Naive thymus-derived CD4-positive, alpha-beta T cell (primary cell): ENCODE measurements around the gene IPO13. TPM values are rescaled to one million over a fixed set of nuclear protein-coding genes. Genes with fewer than 3 reads are reported as not detected.

Experiments used
- ATAC-seq: fragments of 150-1000 bp; cut with Tn5 transposase; 2 replicates; pipeline ENCODE4 v1.10.0; 2021; ENCODE audit warnings: mild to moderate bottlenecking, moderate library complexity
- CTCF ChIA-PET: fragments of 350-600 bp; sonication (Branson Sonifier 250); formaldehyde crosslinking; loops from one replicate; lab custom pipeline; 2021; ENCODE audit warnings: antibody characterized with exemption; lab: Charles Lee
- POLR2A ChIA-PET: fragments of 350-600 bp; sonication (Branson Sonifier 250); formaldehyde crosslinking; loops from one replicate; lab custom pipeline; 2021; ENCODE audit warnings: antibody characterized with exemption, inconsistent platforms; lab: Charles Lee
- DNase-seq, 9 donors: peaks; one replicate each; pipeline versions ENCODE4 v3.0.0 to v3.0.0-alpha.2; 2020 to 2022; ENCODE audit warnings: mixed read lengths in 1 of 9
- H3K27ac ChIP-seq: one replicate; pipeline ENCODE4 v1.7.0; 2013; ENCODE audit warnings: mild to moderate bottlenecking, low read depth, low read length, moderate library complexity
- H3K27me3 ChIP-seq, 2 donors: one replicate each; pipeline ENCODE4 v1.7.0; 2013; ENCODE audit warnings: low read length in 2 of 2, mild to moderate bottlenecking in 2 of 2, moderate library complexity in 2 of 2; ENCODE audit not compliant: control insufficient read depth in 2 of 2, insufficient read depth in 2 of 2
- H3K36me3 ChIP-seq, 3 experiments: 1 replicate in 2 of 3; 2 replicates in 1 of 3; pipeline ENCODE4 v1.7.0; 2013; ENCODE audit warnings: low read length in 3 of 3, mild to moderate bottlenecking in 3 of 3, moderate library complexity in 1 of 3; ENCODE audit not compliant: insufficient read depth in 3 of 3, control insufficient read depth in 2 of 3
- H3K4me1 ChIP-seq, 2 donors: one replicate each; pipeline ENCODE4 v1.7.0; 2013; ENCODE audit warnings: low read length in 2 of 2, mild to moderate bottlenecking in 2 of 2, moderate library complexity in 1 of 2; ENCODE audit not compliant: control insufficient read depth in 2 of 2, insufficient read depth in 2 of 2
- H3K4me3 ChIP-seq: 2 replicates; pipeline ENCODE4 v1.7.0; 2013; ENCODE audit warnings: mild to moderate bottlenecking, low read length
- H3K9me3 ChIP-seq, 3 experiments: 1 replicate in 2 of 3; 2 replicates in 1 of 3; pipeline ENCODE4 v1.7.0; 2013; ENCODE audit warnings: low read length in 3 of 3; ENCODE audit not compliant: control insufficient read depth in 2 of 3
- H3K27ac Mint-ChIP-seq, 9 donors: one replicate each; pipeline ENCODE4 v1.8.0; 2020 to 2022; ENCODE audit warnings: mixed read lengths in 9 of 9, mild to moderate bottlenecking in 8 of 9, moderate library complexity in 5 of 9, inconsistent platforms in 2 of 9
- H3K27me3 Mint-ChIP-seq, 5 donors: one replicate each; pipeline ENCODE4 v1.8.0; 2021 to 2022; ENCODE audit warnings: mixed read lengths in 5 of 5, mild to moderate bottlenecking in 1 of 5
- H3K36me3 Mint-ChIP-seq, 5 donors: one replicate each; pipeline ENCODE4 v1.8.0; 2020 to 2022; ENCODE audit warnings: mixed read lengths in 5 of 5, mild to moderate bottlenecking in 3 of 5, inconsistent platforms in 1 of 5
- H3K4me1 Mint-ChIP-seq, 7 donors: one replicate each; pipeline ENCODE4 v1.8.0; 2020 to 2022; ENCODE audit warnings: mixed read lengths in 7 of 7, mild to moderate bottlenecking in 3 of 7, inconsistent platforms in 1 of 7
- H3K4me3 Mint-ChIP-seq, 10 donors: one replicate each; pipeline ENCODE4 v1.8.0; 2020 to 2022; ENCODE audit warnings: mild to moderate bottlenecking in 10 of 10, mixed read lengths in 10 of 10, moderate library complexity in 6 of 10, inconsistent platforms in 2 of 10
- H3K9me3 Mint-ChIP-seq, 11 donors: one replicate each; pipeline ENCODE4 v1.8.0; 2020 to 2022; ENCODE audit warnings: mixed read lengths in 11 of 11, mild to moderate bottlenecking in 4 of 11, inconsistent platforms in 1 of 11, moderate library complexity in 1 of 11
- intact Hi-C, 2 donors: fragments of 100-400 bp; cut with micrococcal nuclease; formaldehyde crosslinking; loops; one replicate each; pipeline ENCODE4 v1.15.1; 2023
- polyA plus RNA-seq, 2 donors: library from polyadenylated mRNA; unstranded; fragments of 300-500 nt; fragmentation: Illumina TruSeq; gene quantifications; one replicate each; pipeline ENCODE4 v1.2.3, GENCODE V29; 2021
- total RNA-seq, 6 experiments: library from RNA in 5 of 6; stranded (reverse) in 5 of 6; gene quantifications; 1 replicate in 5 of 6; 2 replicates in 1 of 6; pipeline ENCODE4 v1.2.3 and lab custom pipeline; 2021 to 2026

Gene IPO13
- total and polyA plus RNA-seq, 7 experiments from 2014 or later, result 10.1 to 32.3 (median 15.2) TPM

GRCh38 chr1:43973981-43974442 lies 27.3 kb downstream of the IPO13 start:
- H3K27ac ChIP-seq, result peak overlapping the region; percentile 91
- H3K4me3 ChIP-seq, result peak overlapping the region; percentile 93
- H3K36me3 ChIP-seq, result peaks cover 0 to 42% (median 11%) of the 10 kb centered on the region in 3 experiments
- no peak for DNase-seq
- no peaks in the 10 kb centered on the region for H3K9me3 ChIP-seq
- ChIA-PET POLR2A (interaction anchor here (0.6 to 3.8 kb wide), 2 partner anchors 27 to 1580 kb away, joined by 3 to 23 read pairs; partner anchors contain the start of gene IPO13), CTCF (interaction anchor here (0.6 kb wide), 1 partner anchor 66 kb away, joined by 4 read pairs; no protein-coding TSS in a partner anchor)
- ATAC-seq, result no peak
- Mint-ChIP-seq H3K27me3 (peaks cover 0 to 5% (median 0%) of the 10 kb centered on the region in 5 donors), H3K36me3 (peaks cover 12 to 24% (median 20%) of the 10 kb centered on the region in 5 donors), H3K9me3 (peaks cover 0 to 1% (median 0%) of the 10 kb centered on the region in 11 donors), H3K27ac (peak overlapping the region; percentile 90 to 99 (median 94)), H3K4me3 (peak overlapping the region; percentile 88 to 98 (median 94)), H3K4me1 (peaks cover 51 to 75% (median 64%) of the 10 kb centered on the region in 7 donors)
- peaks cover 28 to 32% of the 10 kb centered on the region in 2 donors for H3K4me1 ChIP-seq
- intact Hi-C loops, result loop anchor here (1.0 to 10.0 kb wide), 13 partner anchors 17 to 1711 kb away; partner anchors contain the start of genes CCDC24 (in 2 of the 2), IPO13 (in 2 of the 2), ST3GAL3 (in 2 of the 2) and C1orf50 (in 1 of the 2)
- H3K27me3 ChIP-seq, result no peaks in the 10 kb centered on the region

DNA sequence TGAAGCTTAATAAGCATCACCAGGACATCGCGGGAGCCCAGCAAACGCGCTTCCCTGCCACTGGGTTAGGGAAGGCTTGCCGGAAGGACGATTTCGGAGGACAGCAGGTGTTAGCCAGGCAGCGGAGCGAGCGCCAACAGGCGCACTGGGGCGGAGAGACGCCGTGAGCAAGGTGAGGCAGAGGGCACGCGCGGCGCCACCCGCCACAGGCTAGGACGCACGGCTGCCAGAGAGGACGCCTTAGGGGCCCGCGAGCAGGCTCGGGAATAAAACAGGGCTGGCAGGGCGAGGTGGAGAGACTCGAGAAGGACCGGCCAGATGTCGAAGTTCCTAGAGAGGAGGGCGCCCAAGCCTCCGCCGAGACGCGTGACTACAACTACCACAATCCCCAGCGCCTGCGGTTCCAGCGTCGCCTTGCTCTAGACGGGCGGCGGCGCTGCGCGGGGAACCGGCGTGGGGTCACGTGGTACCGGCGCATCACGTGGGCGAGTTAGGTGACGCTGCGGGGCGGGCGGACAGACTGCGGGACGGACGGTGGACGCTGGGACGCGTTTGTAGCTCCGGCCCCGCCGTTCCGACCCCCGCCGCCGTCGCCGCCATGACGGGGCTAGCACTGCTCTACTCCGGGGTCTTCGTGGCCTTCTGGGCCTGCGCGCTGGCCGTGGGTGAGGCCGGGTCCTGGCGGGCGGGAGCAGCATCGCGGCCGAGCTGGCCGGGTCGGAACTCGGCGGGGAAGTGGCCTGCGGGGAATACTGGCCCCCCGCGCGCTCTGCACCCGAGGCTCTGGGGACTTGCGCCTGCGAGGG lies 27.9 kb downstream of the IPO13 start, which contains the start of gene ATP6V0B:
TSS of gene ATP6V0B (plus strand) at position 518 of the 806 bp plus-strand sequence. CDS start at position 599, 81 bp downstream.
- no peaks in the 10 kb centered on the region for H3K9me3 ChIP-seq
- peak within 1 kb of the TSS; percentile 91 for H3K27ac ChIP-seq
- Mint-ChIP-seq H3K9me3 (peaks cover 0 to 1% (median 0%) of the 10 kb centered on the region in 11 donors), H3K27ac (peak within 1 kb of the TSS; percentile 90 to 99 (median 94)), H3K4me3 (peak within 1 kb of the TSS; percentile 88 to 98 (median 94)), H3K27me3 (peaks cover 0 to 5% (median 0%) of the 10 kb centered on the region in 5 donors), H3K4me1 (peaks cover 51 to 69% (median 58%) of the 10 kb centered on the region in 7 donors), H3K36me3 (peaks cover 12 to 24% (median 20%) of the 10 kb centered on the region in 5 donors)
- no peaks in the 10 kb centered on the region for H3K27me3 ChIP-seq
- intact Hi-C loops, result loop anchor here (1.0 to 10.0 kb wide), 14 partner anchors 16 to 1710 kb away; partner anchors contain the start of genes CCDC24 (in 2 of the 2), IPO13 (in 2 of the 2), ST3GAL3 (in 2 of the 2) and C1orf50 (in 1 of the 2)
- peaks cover 0 to 42% (median 11%) of the 10 kb centered on the region in 3 experiments for H3K36me3 ChIP-seq
- DNase-seq, result peak; percentile 83 to 98 (median 90)
- ATAC-seq, result peak; percentile 85
- H3K4me1 ChIP-seq, result peaks cover 27 to 29% of the 10 kb centered on the region in 2 donors
- ChIA-PET POLR2A (interaction anchor here (0.5 to 3.8 kb wide), 8 partner anchors 11 to 1580 kb away, joined by 3 to 23 read pairs (median 4); partner anchors contain the start of gene IPO13), CTCF (interaction anchor here (0.6 to 1.3 kb wide), 3 partner anchors 27 to 65 kb away, joined by 3 to 4 read pairs (median 4); no protein-coding TSS in a partner anchor)
- H3K4me3 ChIP-seq, result peak within 1 kb of the TSS; percentile 93

DNA sequence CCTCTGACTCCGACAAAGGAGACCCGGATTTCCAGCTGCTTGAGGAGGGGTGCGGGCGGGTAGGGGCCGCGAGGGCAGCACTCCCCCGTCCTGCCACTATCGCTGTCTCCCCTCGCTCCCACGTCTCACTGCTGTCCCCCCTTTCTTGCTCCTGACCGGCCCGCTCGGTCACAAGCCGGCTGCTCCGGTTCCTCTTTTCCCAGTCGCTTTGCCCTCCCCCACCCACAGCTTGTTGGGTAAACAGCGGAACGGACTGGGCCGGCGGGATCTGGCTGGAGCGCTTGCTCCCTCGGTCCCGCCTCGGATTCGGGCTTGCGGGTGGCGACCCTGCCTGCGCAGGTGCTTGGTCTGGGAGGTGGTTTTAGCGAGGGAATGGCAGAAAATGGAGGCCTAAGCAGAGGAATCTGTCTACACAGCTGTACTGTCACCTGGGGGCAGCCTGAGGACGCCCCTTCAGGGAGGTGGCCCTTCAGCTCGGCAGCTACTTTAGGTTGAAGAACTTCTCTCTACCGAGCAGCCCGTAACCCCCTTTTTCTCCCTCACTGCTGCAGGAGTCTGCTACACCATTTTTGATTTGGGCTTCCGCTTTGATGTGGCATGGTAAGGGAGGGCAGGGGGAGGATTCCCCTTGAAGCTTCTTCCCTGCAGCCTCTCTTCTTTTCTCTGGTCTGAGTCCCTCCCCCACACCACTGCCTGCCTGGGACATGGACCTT lies 28.7 kb downstream of the IPO13 start:
- Mint-ChIP-seq H3K4me3 (peak overlapping the region; percentile 88 to 98 (median 94)), H3K36me3 (peaks cover 12 to 22% (median 20%) of the 10 kb centered on the region in 5 donors), H3K4me1 (peaks cover 47 to 69% (median 57%) of the 10 kb centered on the region in 7 donors), H3K9me3 (peaks cover 0 to 1% (median 0%) of the 10 kb centered on the region in 11 donors), H3K27ac (peak overlapping the region; percentile 42 to 95 (median 87)), H3K27me3 (peaks cover 0 to 10% (median 2%) of the 10 kb centered on the region in 5 donors)
- Histone ChIP-seq H3K36me3 (peaks cover 0 to 42% (median 11%) of the 10 kb centered on the region in 3 experiments), H3K9me3 (no peaks in the 10 kb centered on the region), H3K4me3 (peak overlapping the region; percentile 93), H3K27me3 (peaks cover 0 to 5% of the 10 kb centered on the region in 2 donors), H3K27ac (peak overlapping the region; percentile 91), H3K4me1 (peaks cover 27 to 29% of the 10 kb centered on the region in 2 donors)
- ATAC-seq (peak; percentile 29), DNase-seq (peak in 8 of 9 donors; percentile 38 to 67 (median 61))
- intact Hi-C loops, result loop anchor here (2.0 to 10.0 kb wide), 7 partner anchors 15 to 1709 kb away; partner anchors contain the start of genes ST3GAL3 (in 2 of the 2), CCDC163 (in 1 of the 2), CCDC24 (in 1 of the 2) and ELOVL1 (in 1 of the 2)
- ChIA-PET POLR2A (interaction anchor here (0.5 to 3.8 kb wide), 8 partner anchors 11 to 71 kb away, joined by 3 to 23 read pairs (median 4); partner anchors contain the start of gene IPO13), CTCF (interaction anchor here (1.0 to 1.3 kb wide), 3 partner anchors 28 to 41 kb away, joined by 3 to 5 read pairs (median 4); no protein-coding TSS in a partner anchor)

DNA sequence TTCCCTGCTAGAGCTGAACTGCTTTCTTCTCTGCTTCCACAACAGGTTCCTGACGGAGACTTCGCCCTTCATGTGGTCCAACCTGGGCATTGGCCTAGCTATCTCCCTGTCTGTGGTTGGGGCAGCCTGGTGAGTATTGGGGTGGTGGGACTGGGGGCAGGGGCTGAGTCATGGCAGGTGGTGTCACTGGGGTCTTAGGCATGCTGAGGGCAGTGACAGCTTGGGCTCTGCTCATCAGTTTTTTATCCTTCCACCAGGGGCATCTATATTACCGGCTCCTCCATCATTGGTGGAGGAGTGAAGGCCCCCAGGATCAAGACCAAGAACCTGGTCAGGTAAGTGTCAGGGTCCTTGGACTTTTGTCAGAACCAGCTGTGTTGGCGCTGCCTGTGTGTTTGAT lies 29.3 kb downstream of the IPO13 start:
- H3K4me1 ChIP-seq, result peaks cover 21 to 23% of the 10 kb centered on the region in 2 donors
- peak overlapping the region; percentile 91 for H3K27ac ChIP-seq
- H3K36me3 Mint-ChIP-seq, result peaks cover 12 to 22% (median 20%) of the 10 kb centered on the region in 5 donors
- ATAC-seq (no peak), DNase-seq (no peak)
- peaks cover 0 to 42% (median 11%) of the 10 kb centered on the region in 3 experiments for H3K36me3 ChIP-seq
- peak overlapping the region; percentile 93 for H3K4me3 ChIP-seq
- H3K4me3 Mint-ChIP-seq, result peak overlapping the region; percentile 88 to 98 (median 94)
- H3K27me3 ChIP-seq, result peaks cover 0 to 7% of the 10 kb centered on the region in 2 donors
- intact Hi-C loops, result loop anchor here (5.0 to 10.0 kb wide), 5 partner anchors 271 to 1709 kb away; partner anchors contain the start of genes CCDC163 (in 1 of the 2), ELOVL1 (in 1 of the 2), GPBP1L1 (in 1 of the 2) and MMACHC (in 1 of the 2)
- CTCF ChIA-PET, result interaction anchor here (1.3 kb wide), 2 partner anchors 28 to 41 kb away, joined by 3 to 5 read pairs; no protein-coding TSS in a partner anchor
- H3K27me3 Mint-ChIP-seq, result peaks cover 0 to 15% (median 6%) of the 10 kb centered on the region in 5 donors
- POLR2A ChIA-PET, result interaction anchor here (1.1 to 3.8 kb wide), 4 partner anchors 12 to 54 kb away, joined by 3 to 23 read pairs (median 4); partner anchors contain the start of gene IPO13
- H3K27ac Mint-ChIP-seq, result peak overlapping the region; percentile 42 to 95 (median 87)
- H3K4me1 Mint-ChIP-seq, result peaks cover 42 to 67% (median 53%) of the 10 kb centered on the region in 7 donors
- H3K9me3 Mint-ChIP-seq, result peaks cover 0 to 1% (median 0%) of the 10 kb centered on the region in 11 donors
- no peaks in the 10 kb centered on the region for H3K9me3 ChIP-seq

DNA sequence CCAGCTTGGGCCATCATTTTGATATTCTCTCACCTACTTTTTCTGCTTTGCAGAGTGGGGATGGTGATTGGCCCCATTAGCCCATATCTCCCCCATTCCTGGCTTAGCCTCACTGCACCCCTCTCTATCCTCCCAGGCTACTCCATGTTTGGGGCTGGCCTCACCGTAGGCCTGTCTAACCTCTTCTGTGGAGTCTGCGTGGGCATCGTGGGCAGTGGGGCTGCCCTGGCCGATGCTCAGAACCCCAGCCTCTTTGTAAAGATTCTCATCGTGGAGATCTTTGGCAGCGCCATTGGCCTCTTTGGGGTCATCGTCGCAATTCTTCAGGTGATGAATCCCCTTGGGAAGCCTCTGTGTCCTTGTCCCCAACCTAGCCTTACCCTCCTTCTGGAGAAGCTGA lies 30.1 kb downstream of the IPO13 start:
- Histone ChIP-seq H3K4me3 (no peak overlapping the region), H3K27me3 (peaks cover 0 to 7% of the 10 kb centered on the region in 2 donors), H3K9me3 (no peaks in the 10 kb centered on the region), H3K4me1 (peaks cover 21 to 23% of the 10 kb centered on the region in 2 donors), H3K36me3 (peaks cover 0 to 41% (median 11%) of the 10 kb centered on the region in 3 experiments), H3K27ac (no peak overlapping the region)
- Mint-ChIP-seq H3K27ac (peak overlapping the region in 1 of 9 donors; percentile 60), H3K4me1 (peaks cover 39 to 64% (median 49%) of the 10 kb centered on the region in 7 donors), H3K9me3 (peaks cover 0 to 1% (median 0%) of the 10 kb centered on the region in 11 donors), H3K27me3 (peaks cover 0 to 15% (median 6%) of the 10 kb centered on the region in 5 donors), H3K36me3 (peaks cover 12 to 22% (median 20%) of the 10 kb centered on the region in 5 donors), H3K4me3 (peak overlapping the region; percentile 55 to 98 (median 92))
- ChIA-PET CTCF (interaction anchor here (1.3 kb wide), 1 partner anchor 42 kb away, joined by 5 read pairs; no protein-coding TSS in a partner anchor), POLR2A (no interaction called here)
- no peak for DNase-seq
- intact Hi-C loops, result loop anchor here (5.0 to 10.0 kb wide), 5 partner anchors 272 to 1708 kb away; partner anchors contain the start of genes CCDC163 (in 1 of the 2), ELOVL1 (in 1 of the 2), GPBP1L1 (in 1 of the 2) and MMACHC (in 1 of the 2)
- ATAC-seq, result no peak
